ENCODE results near the gene ACAN.

Gene ACAN

GRCh38 chr15:88880944-88881740, 77.9 kb downstream of the ACAN start:
- no peak for DNase-seq (ENCODE audit: extremely low read depth, insufficient read length)
- Histone ChIP-seq H3K27me3 (replicated peaks; ENCODE audit: control insufficient read depth, insufficient read depth, low read length) (no peaks in the 10 kb centered on the region), H3K36me3 (ENCODE audit: control insufficient read depth, insufficient read depth, low read length) (no peaks in the 10 kb centered on the region), H3K4me3 (replicated peaks; ENCODE audit: low read depth, low read length) (no peak overlapping the region)
- no peak for TF ChIP-seq CTCF (IDR thresholded peaks at IDR 0.05; ENCODE audit: insufficient read depth, low read length, poor library complexity, severe bottlenecking)

DNA sequence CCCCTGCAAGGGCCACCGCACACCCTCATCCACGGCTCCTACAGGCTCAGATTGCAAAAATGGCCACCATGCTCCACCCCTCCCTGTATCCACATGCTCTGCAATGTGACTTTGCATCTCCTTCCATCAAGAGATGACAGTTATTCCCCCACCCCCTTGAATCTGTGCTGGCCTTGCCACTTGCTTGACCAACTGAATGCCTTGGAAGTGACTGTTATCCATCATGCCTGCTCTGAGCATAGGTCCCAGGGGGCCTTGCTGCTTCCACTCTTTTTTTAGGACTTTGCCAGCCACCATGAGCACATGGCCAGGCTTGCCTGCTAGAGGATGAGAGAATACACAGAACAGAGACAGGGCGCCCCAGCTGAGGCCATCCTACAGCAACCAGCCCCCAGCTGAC, 78.5 kb downstream of the ACAN start:
- Histone ChIP-seq H3K4me3 (replicated peaks; ENCODE audit: low read depth, low read length) (no peak overlapping the region), H3K36me3 (ENCODE audit: control insufficient read depth, insufficient read depth, low read length) (no peaks in the 10 kb centered on the region), H3K27me3 (replicated peaks; ENCODE audit: control insufficient read depth, insufficient read depth, low read length) (no peaks in the 10 kb centered on the region)
- no peak for TF ChIP-seq CTCF (IDR thresholded peaks at IDR 0.05; ENCODE audit: insufficient read depth, low read length, poor library complexity, severe bottlenecking)
- no peak for DNase-seq (ENCODE audit: extremely low read depth, insufficient read length)

- H3K4me3 ChIP-seq (replicated peaks; ENCODE audit: low read depth, low read length), result no peak overlapping the region
- no peaks in the 10 kb centered on the region for H3K27me3 ChIP-seq (replicated peaks; ENCODE audit: control insufficient read depth, insufficient read depth, low read length)
- no peak for TF ChIP-seq CTCF (IDR thresholded peaks at IDR 0.05; ENCODE audit: insufficient read depth, low read length, poor library complexity, severe bottlenecking)
- DNase-seq (ENCODE audit: extremely low read depth, insufficient read length), result no peak
- H3K36me3 ChIP-seq (ENCODE audit: control insufficient read depth, insufficient read depth, low read length), result no peaks in the 10 kb centered on the region
Observed at GRCh38 chr15:88882785-88883184, 79.5 kb downstream of the ACAN start.

GRCh38 chr15:88887068-88887580, 83.9 kb downstream of the ACAN start:
- H3K4me3 ChIP-seq (replicated peaks; ENCODE audit: low read depth, low read length), result no peak overlapping the region
- no peaks in the 10 kb centered on the region for H3K27me3 ChIP-seq (replicated peaks; ENCODE audit: control insufficient read depth, insufficient read depth, low read length)
- H3K36me3 ChIP-seq (ENCODE audit: control insufficient read depth, insufficient read depth, low read length), result no peaks in the 10 kb centered on the region
- DNase-seq (ENCODE audit: extremely low read depth, insufficient read length), result no peak
- no peak for TF ChIP-seq CTCF (IDR thresholded peaks at IDR 0.05; ENCODE audit: insufficient read depth, low read length, poor library complexity, severe bottlenecking)

DNA sequence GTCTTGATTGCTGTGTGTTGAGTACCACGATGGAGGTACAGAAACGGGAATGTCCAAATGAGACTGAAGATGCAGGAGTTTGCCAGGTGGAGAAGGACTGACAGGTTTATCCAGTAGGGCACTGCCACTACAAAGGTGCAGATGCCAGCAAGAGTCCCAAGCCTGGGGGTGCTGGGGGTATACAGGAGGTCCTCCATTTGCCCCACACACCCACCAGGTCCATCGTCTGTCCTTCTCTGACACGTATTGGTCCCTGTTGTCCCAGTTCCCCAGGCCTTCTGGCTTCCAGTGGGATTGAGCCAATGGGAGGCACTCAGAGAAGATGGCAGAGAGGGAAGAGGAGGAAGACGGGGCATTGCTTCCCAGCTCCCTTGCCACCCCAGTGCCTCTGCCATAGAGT, 85.5 kb downstream of the ACAN start:
- no peaks in the 10 kb centered on the region for H3K36me3 ChIP-seq (ENCODE audit: control insufficient read depth, insufficient read depth, low read length)

More for the DNA sequence above, 85.5 kb downstream of the ACAN start:
- H3K27me3 ChIP-seq (replicated peaks; ENCODE audit: control insufficient read depth, insufficient read depth, low read length), result no peaks in the 10 kb centered on the region
- no peak overlapping the region for H3K4me3 ChIP-seq (replicated peaks; ENCODE audit: low read depth, low read length)
- DNase-seq (ENCODE audit: extremely low read depth, insufficient read length), result no peak
- no peak for TF ChIP-seq CTCF (IDR thresholded peaks at IDR 0.05; ENCODE audit: insufficient read depth, low read length, poor library complexity, severe bottlenecking)

Measured in GM06990 (cell line).